Retinal pigment epithelial cell (primary cell): ENCODE measurements around the gene GNG3.
A peak's percentile ranks its signal among the peaks of the same experiment; 100 is the strongest.
"Not testable (repeated sequence)": the region's sequence is repeated elsewhere in the genome, so short reads cannot be mapped to it uniquely, and the experiment has no call there.

Experiments used
- DNase-seq: peaks from one replicate; pipeline ENCODE4 v3.0.0-alpha.2; 2010; ENCODE audit warnings: low read depth
- H3K4me3 ChIP-seq: 2 replicates; pipeline ENCODE4 v1.5.1; 2011; ENCODE audit warnings: mild to moderate bottlenecking, low read length, control low read depth, moderate library complexity
- CTCF ChIP-seq: conservative IDR thresholded peaks from 2 replicates; pipeline ENCODE4 v1.5.1; 2011; ENCODE audit warnings: low read depth, low read length, control low read depth, inconsistent platforms

Gene GNG3

GRCh38 chr11:62669420-62670161, 37.9 kb upstream of the GNG3 start:
- no peak for TF ChIP-seq CTCF

GRCh38 chr11:62671236-62671607, 36.3 kb upstream of the GNG3 start:
- H3K4me3 ChIP-seq = peak overlapping the region; percentile 85
- no peak for DNase-seq
- TF ChIP-seq CTCF = no peak

More at GRCh38 chr11:62669420-62670161, 37.9 kb upstream of the GNG3 start:
- H3K4me3 ChIP-seq = no peak overlapping the region
- DNase-seq = no peak

- peak; percentile 61 for DNase-seq
- peak within 1 kb of the TSS; percentile 85 for H3K4me3 ChIP-seq
- no peak for TF ChIP-seq CTCF
Measured at GRCh38 chr11:62671608-62672389, 35.7 kb upstream of the GNG3 start, which contains the start of the genes LBHD1 and UQCC3. Gene LBHD1 (minus strand): TSS chr11:62672267. CDS start chr11:62670031, 2,236 bp downstream. Gene UQCC3 (plus strand): TSS chr11:62671673. CDS start chr11:62671746, 73 bp downstream.

- no peak for DNase-seq
- no peak for TF ChIP-seq CTCF
- H3K4me3 ChIP-seq = no peak overlapping the region
Measured at GRCh38 chr11:62673196-62673525, 34.3 kb upstream of the GNG3 start.

GRCh38 chr11:62675415-62675814, 32.1 kb upstream of the GNG3 start:
- H3K4me3 ChIP-seq, DNase-seq: not testable (repeated sequence)

- TF ChIP-seq CTCF = no peak
- no peak for DNase-seq
- no peak overlapping the region for H3K4me3 ChIP-seq
Measured at GRCh38 chr11:62676698-62677097, 30.8 kb upstream of the GNG3 start.

GRCh38 chr11:62677156-62677555, 30.3 kb upstream of the GNG3 start:
- no peak for TF ChIP-seq CTCF
- no peak overlapping the region for H3K4me3 ChIP-seq
- no peak for DNase-seq
